SU-DHL-6 (cell line): ENCODE measurements around the gene NFAT5.

Source experiments
- H2AFZ ChIP-seq: fragments of 200-600 bp; sonication (generic); 2 replicates; pipeline ENCODE4 v1.6.1; 2014; ENCODE audit warnings: low read depth, mild to moderate bottlenecking, moderate library complexity, mixed read lengths, antibody characterized with exemption, low read length; ENCODE audit not compliant: severe bottlenecking
- H3F3A ChIP-seq: fragments of 200-600 bp; shearing (Covaris generic); 2 replicates; pipeline ENCODE4 v1.6.0; 2016; ENCODE audit warnings: antibody characterized with exemption, mild to moderate bottlenecking; ENCODE audit not compliant: insufficient read depth
- H3K27ac ChIP-seq: fragments of 200-600 bp; sonication (generic); 2 replicates; pipeline ENCODE4 v1.5.1; 2016; ENCODE audit warnings: low read depth, mild to moderate bottlenecking, low read length, moderate library complexity, mixed read lengths
- H3K27me3 ChIP-seq: fragments of 200-600 bp; sonication (generic), shearing (Covaris generic); 2 replicates; pipeline ENCODE4 v1.6.0; 2014; ENCODE audit warnings: mild to moderate bottlenecking, low read length
- H3K36me3 ChIP-seq: fragments of 200-600 bp; sonication (generic); 2 replicates; pipeline ENCODE4 v1.6.1; 2014; ENCODE audit warnings: mild to moderate bottlenecking, low read length, mixed read lengths
- H3K4me2 ChIP-seq: fragments of 300-600, 200-600 bp; shearing (Covaris generic), sonication (generic); 2 replicates; pipeline ENCODE4 v1.6.0; 2014; ENCODE audit warnings: low read length, low read depth, mild to moderate bottlenecking; ENCODE audit not compliant: poor library complexity, severe bottlenecking
- H3K4me3 ChIP-seq: fragments of 200-600 bp; sonication (generic); 2 replicates; pipeline ENCODE4 v1.5.1; 2014; ENCODE audit warnings: antibody characterized with exemption, low read length, mild to moderate bottlenecking, mixed read lengths; ENCODE audit not compliant: insufficient read depth, poor library complexity, severe bottlenecking
- H3K79me2 ChIP-seq: fragments of 200-600 bp; sonication (generic); 2 replicates; pipeline ENCODE4 v1.6.1; 2014; ENCODE audit warnings: mild to moderate bottlenecking, low read length, moderate library complexity; ENCODE audit not compliant: insufficient read depth
- H3K9ac ChIP-seq: fragments of 200-600 bp; sonication (generic); 2 replicates; pipeline ENCODE4 v1.7.0; 2014; ENCODE audit warnings: mild to moderate bottlenecking, low read length
- H3K9me2 ChIP-seq: fragments of 200-600 bp; sonication (generic); replicated peaks from 2 replicates; pipeline ENCODE4 v1.6.1; 2014; ENCODE audit warnings: low read length; ENCODE audit not compliant: insufficient read depth
- H3K9me3 ChIP-seq: fragments of 200-600 bp; sonication (generic); 2 replicates; pipeline ENCODE4 v1.6.1; 2014; ENCODE audit warnings: low read length, mixed read lengths; ENCODE audit not compliant: insufficient read depth
- H4K20me1 ChIP-seq: fragments of 200-600 bp; sonication (generic); 2 replicates; pipeline ENCODE4 v1.6.1; 2014; ENCODE audit warnings: low read depth, mild to moderate bottlenecking, antibody characterized with exemption, low read length, moderate library complexity, mixed read lengths
- CTCF ChIP-seq: fragments of 200-600 bp; sonication (generic); IDR thresholded peaks from one replicate; pipeline ENCODE4 v1.5.1; 2017; ENCODE audit warnings: antibody characterized with exemption, mild to moderate bottlenecking, low read length, moderate library complexity; ENCODE audit not compliant: insufficient read depth, poor library complexity, severe bottlenecking
- EZH2phosphoT487 ChIP-seq: fragments of 200-600 bp; sonication (generic), shearing (Covaris generic); conservative IDR thresholded peaks from 2 replicates; pipeline ENCODE4 v1.6.1; 2018; ENCODE audit warnings: mild to moderate bottlenecking, antibody characterized with exemption, low read length, moderate library complexity, mixed read lengths

The NFAT5 gene

GRCh38 chr16:69562813-69563212 is 3.0 kb upstream of the NFAT5 start:
- Histone ChIP-seq H3K36me3 (no peaks in the 10 kb centered on the region), H3K79me2 (peaks cover 14% of the 10 kb centered on the region), H3K9me2 (no peaks in the 10 kb centered on the region), H2AFZ (no peak overlapping the region), H3F3A (no peaks in the 10 kb centered on the region; the same call in 1 of the 2 replicates), H3K9ac (no peak overlapping the region), H3K27ac (no peak overlapping the region), H3K4me3 (no peak overlapping the region), H4K20me1 (no peaks in the 10 kb centered on the region), H3K9me3 (no peaks in the 10 kb centered on the region), H3K27me3 (no peaks in the 10 kb centered on the region), H3K4me2 (no peak overlapping the region)
- TF ChIP-seq EZH2phosphoT487, result no peak
- TF ChIP-seq CTCF, result no peak

GRCh38 chr16:69563605-69564580 is 1.9 kb upstream of the NFAT5 start:
- TF ChIP-seq CTCF, result no peak
- no peak for TF ChIP-seq EZH2phosphoT487
- Histone ChIP-seq H3K4me3 (no peak overlapping the region), H3K9me3 (no peaks in the 10 kb centered on the region), H3K4me2 (no peak overlapping the region), H4K20me1 (no peaks in the 10 kb centered on the region), H3K27ac (no peak overlapping the region), H3K9ac (no peak overlapping the region), H3K36me3 (no peaks in the 10 kb centered on the region), H3K9me2 (no peaks in the 10 kb centered on the region), H3K27me3 (no peaks in the 10 kb centered on the region), H3K79me2 (peaks cover 22% of the 10 kb centered on the region), H3F3A (no peaks in the 10 kb centered on the region; the same call in 1 of the 2 replicates), H2AFZ (peak overlapping the region; percentile 50)

GRCh38 chr16:69564845-69565670 is 708 bp upstream of the NFAT5 start:
- H3F3A ChIP-seq, result no peaks in the 10 kb centered on the region; the same call in 1 of the 2 replicates
- peak overlapping the region; percentile 43; the same call in 1 of the 2 replicates for H3K27ac ChIP-seq
- peak overlapping the region; percentile 90 for H3K4me2 ChIP-seq
- peak overlapping the region; percentile 90 for H3K9ac ChIP-seq
- TF ChIP-seq EZH2phosphoT487, result no peak
- TF ChIP-seq CTCF, result no peak
- H3K79me2 ChIP-seq, result peaks cover 28% of the 10 kb centered on the region
- no peaks in the 10 kb centered on the region for H4K20me1 ChIP-seq
- no peaks in the 10 kb centered on the region for H3K27me3 ChIP-seq
- H3K36me3 ChIP-seq, result no peaks in the 10 kb centered on the region
- no peaks in the 10 kb centered on the region for H3K9me3 ChIP-seq
- H3K4me3 ChIP-seq, result peak overlapping the region; percentile 59
- H2AFZ ChIP-seq, result peak overlapping the region; percentile 92
- no peaks in the 10 kb centered on the region for H3K9me2 ChIP-seq
